ENCODE measurements around the gene ENO4. TPM values are rescaled to one million over a fixed set of nuclear protein-coding genes. Genes with fewer than 3 reads are reported as not detected.

ENO4 gene
- total RNA-seq, 1 donor: 0.27 TPM

- no peak overlapping the region for H3K4me3 ChIP-seq (ENCODE audit: low read depth, low read length)
- no peak for DNase-seq (ENCODE audit: low read depth)
- no peak for TF ChIP-seq CTCF (IDR thresholded peaks at IDR 0.05; ENCODE audit: insufficient read depth, low read length)
Measured at GRCh38 chr10:116808706-116809105, 40.6 kb upstream of the ENO4 start.

- no peak for DNase-seq (ENCODE audit: low read depth)
- peak; percentile 34 for TF ChIP-seq CTCF (IDR thresholded peaks at IDR 0.05; ENCODE audit: insufficient read depth, low read length)
- H3K4me3 ChIP-seq (ENCODE audit: low read depth, low read length): no peak overlapping the region
Measured at GRCh38 chr10:116809483-116810119, 39.7 kb upstream of the ENO4 start.

- no peak for TF ChIP-seq CTCF (IDR thresholded peaks at IDR 0.05; ENCODE audit: insufficient read depth, low read length)
- no peak overlapping the region for H3K4me3 ChIP-seq (ENCODE audit: low read depth, low read length)
- no peak for DNase-seq (ENCODE audit: low read depth)
Measured at GRCh38 chr10:116810120-116810500, 39.2 kb upstream of the ENO4 start.

- no peak overlapping the region for H3K4me3 ChIP-seq (ENCODE audit: low read depth, low read length)
- no peak for TF ChIP-seq CTCF (IDR thresholded peaks at IDR 0.05; ENCODE audit: insufficient read depth, low read length)
- no peak for DNase-seq (ENCODE audit: low read depth)
Measured at GRCh38 chr10:116810895-116811294, 38.4 kb upstream of the ENO4 start.

GRCh38 chr10:116811691-116812090 is 37.6 kb upstream of the ENO4 start:
- H3K4me3 ChIP-seq (ENCODE audit: low read depth, low read length): no peak overlapping the region
- no peak for DNase-seq (ENCODE audit: low read depth)
- TF ChIP-seq CTCF (IDR thresholded peaks at IDR 0.05; ENCODE audit: insufficient read depth, low read length): no peak

- no peak overlapping the region for H3K4me3 ChIP-seq (ENCODE audit: low read depth, low read length)
- no peak for TF ChIP-seq CTCF (IDR thresholded peaks at IDR 0.05; ENCODE audit: insufficient read depth, low read length)
- peak; percentile 2 for DNase-seq (ENCODE audit: low read depth)
Measured at GRCh38 chr10:116815641-116816415, 33.5 kb upstream of the ENO4 start.

All from fibroblast of the aortic adventitia (primary cell).